Measurements from ENCODE around the gene FAM47E.
A peak's percentile ranks its signal among the peaks of the same experiment; 100 is the strongest.
"Not testable (repeated sequence)": the region's sequence is repeated elsewhere in the genome, so short reads cannot be mapped to it uniquely, and the experiment has no call there.

FAM47E gene

DNA sequence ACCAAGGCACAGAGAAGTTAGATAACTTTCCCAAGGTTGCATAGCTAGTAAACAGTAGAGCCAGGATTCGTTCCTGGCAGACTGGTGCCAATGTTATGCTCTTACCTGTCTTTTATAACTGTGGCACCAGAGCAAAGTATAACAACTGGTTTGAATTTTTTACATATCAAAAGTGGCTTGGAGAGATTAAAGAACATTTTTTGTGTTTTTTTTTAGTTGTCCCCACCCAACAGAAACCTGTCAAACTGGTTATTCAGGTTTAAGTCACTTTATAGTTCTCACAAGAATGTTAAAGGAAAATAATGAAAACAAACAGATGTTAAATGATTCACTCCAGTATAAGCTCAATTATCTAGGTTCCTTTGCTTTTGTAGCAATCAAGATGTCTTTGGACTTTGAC is 15.6 kb upstream of the FAM47E start:
- TF ChIP-seq, protein P1, sequence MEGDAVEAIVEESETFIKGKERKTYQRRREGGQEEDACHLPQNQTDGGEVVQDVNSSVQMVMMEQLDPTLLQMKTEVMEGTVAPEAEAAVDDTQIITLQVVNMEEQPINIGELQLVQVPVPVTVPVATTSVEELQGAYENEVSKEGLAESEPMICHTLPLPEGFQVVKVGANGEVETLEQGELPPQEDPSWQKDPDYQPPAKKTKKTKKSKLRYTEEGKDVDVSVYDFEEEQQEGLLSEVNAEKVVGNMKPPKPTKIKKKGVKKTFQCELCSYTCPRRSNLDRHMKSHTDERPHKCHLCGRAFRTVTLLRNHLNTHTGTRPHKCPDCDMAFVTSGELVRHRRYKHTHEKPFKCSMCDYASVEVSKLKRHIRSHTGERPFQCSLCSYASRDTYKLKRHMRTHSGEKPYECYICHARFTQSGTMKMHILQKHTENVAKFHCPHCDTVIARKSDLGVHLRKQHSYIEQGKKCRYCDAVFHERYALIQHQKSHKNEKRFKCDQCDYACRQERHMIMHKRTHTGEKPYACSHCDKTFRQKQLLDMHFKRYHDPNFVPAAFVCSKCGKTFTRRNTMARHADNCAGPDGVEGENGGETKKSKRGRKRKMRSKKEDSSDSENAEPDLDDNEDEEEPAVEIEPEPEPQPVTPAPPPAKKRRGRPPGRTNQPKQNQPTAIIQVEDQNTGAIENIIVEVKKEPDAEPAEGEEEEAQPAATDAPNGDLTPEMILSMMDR (IDR thresholded peaks at IDR 0.05; ENCODE audit: low read depth, low read length, missing control alignments): no peak
- DNase-seq (ENCODE audit: low read depth): no peak
- no peak overlapping the region for H3K4me3 ChIP-seq (ENCODE audit: low read depth, low read length)

GRCh38 chr4:76238236-76238635 is 13.3 kb upstream of the FAM47E start:
- TF ChIP-seq, protein P1 (IDR thresholded peaks at IDR 0.05; ENCODE audit: low read depth, low read length, missing control alignments): no peak
- H3K4me3 ChIP-seq (ENCODE audit: low read depth, low read length): no peak overlapping the region

GRCh38 chr4:76238701-76239100 is 12.8 kb upstream of the FAM47E start:
- TF ChIP-seq, protein P1 (IDR thresholded peaks at IDR 0.05; ENCODE audit: low read depth, low read length, missing control alignments): no peak
- H3K4me3 ChIP-seq (ENCODE audit: low read depth, low read length): no peak overlapping the region
- DNase-seq (ENCODE audit: low read depth): no peak

More at GRCh38 chr4:76238236-76238635, 13.3 kb upstream of the FAM47E start:
- DNase-seq (ENCODE audit: low read depth): no peak

- no peak overlapping the region for H3K4me3 ChIP-seq (ENCODE audit: low read depth, low read length)
- TF ChIP-seq, protein P1 (IDR thresholded peaks at IDR 0.05; ENCODE audit: low read depth, low read length, missing control alignments): no peak
- DNase-seq (ENCODE audit: low read depth): no peak
Observed at GRCh38 chr4:76240236-76240635, 11.3 kb upstream of the FAM47E start.

- not testable (repeated sequence) for DNase-seq (ENCODE audit: low read depth); H3K4me3 ChIP-seq (ENCODE audit: low read depth, low read length)
Observed at GRCh38 chr4:76243877-76244276, 7.6 kb upstream of the FAM47E start.

- no peak for DNase-seq (ENCODE audit: low read depth)
- H3K4me3 ChIP-seq (ENCODE audit: low read depth, low read length): no peak overlapping the region
- TF ChIP-seq, protein P1 (IDR thresholded peaks at IDR 0.05; ENCODE audit: low read depth, low read length, missing control alignments): peak; percentile 28
Observed at GRCh38 chr4:76246025-76246424, 5.5 kb upstream of the FAM47E start.

DNA sequence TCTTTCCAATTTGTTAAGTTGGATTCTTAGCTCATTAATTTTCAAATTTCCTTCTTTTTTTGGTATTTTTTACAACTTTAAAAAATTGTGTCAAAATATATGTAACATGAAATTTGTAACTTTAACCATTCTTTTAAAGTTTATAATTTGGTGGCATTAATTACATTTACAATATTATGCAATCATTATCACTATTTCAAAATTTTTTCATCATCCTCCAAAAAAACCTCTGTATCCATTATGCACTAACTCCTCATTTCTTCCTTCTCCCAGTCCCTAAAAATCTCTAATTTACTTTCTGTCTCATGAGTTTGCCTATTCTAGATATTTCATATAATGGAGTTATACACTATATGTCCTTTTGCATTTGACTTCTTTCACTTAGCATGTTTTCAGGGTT is 4.7 kb upstream of the FAM47E start:
- no peak for DNase-seq (ENCODE audit: low read depth)
- TF ChIP-seq, protein P1 (IDR thresholded peaks at IDR 0.05; ENCODE audit: low read depth, low read length, missing control alignments): no peak

More for the DNA sequence above, 4.7 kb upstream of the FAM47E start:
- H3K4me3 ChIP-seq (ENCODE audit: low read depth, low read length): no peak overlapping the region
